TTC549 (cell line): ENCODE data around the gene LDLRAD4.
"Not testable (repeated sequence)": the region's sequence is repeated elsewhere in the genome, so short reads cannot be mapped to it uniquely, and the experiment has no call there.

ENCODE experiments used
- FAIRE-seq: peaks from 2 replicates; lab custom pipeline; 2012; peaks lifted over from hg19 to GRCh38; lab: Jason Lieb, UNC

LDLRAD4 gene

GRCh38 chr18:13695337-13695736 lies 476.8 kb downstream of the LDLRAD4 start:
- not testable (repeated sequence) for FAIRE-seq

- FAIRE-seq = no peak
These were observed 478.4 kb downstream of the LDLRAD4 start for GRCh38 chr18:13696961-13697360.

- no peak for FAIRE-seq
These were observed 481.6 kb downstream of the LDLRAD4 start for GRCh38 chr18:13700153-13700552.
